ENCODE data around the gene SDSL. TPM values are rescaled to one million over a fixed set of nuclear protein-coding genes. Genes with fewer than 3 reads are reported as not detected.

SDSL gene
- total RNA-seq, 1 donor from 2014 or later: 14.5 TPM

GRCh38 chr12:113420996-113421595 is 1.1 kb upstream of the SDSL start:
- no peak for TF ChIP-seq CTCF (IDR thresholded peaks at IDR 0.05; ENCODE audit: insufficient read depth, low read length, poor library complexity, severe bottlenecking)
- Histone ChIP-seq H3K4me3 (ENCODE audit: low read depth, low read length) (no peak overlapping the region), H3K27me3 (ENCODE audit: control insufficient read depth, insufficient read depth, low read length) (no peaks in the 10 kb centered on the region), H3K36me3 (ENCODE audit: control insufficient read depth, insufficient read depth, low read length) (no peaks in the 10 kb centered on the region)
- no peak for DNase-seq (ENCODE audit: low read depth)

GRCh38 chr12:113422886-113423669 is 898 bp downstream of the SDSL start:
- Histone ChIP-seq H3K27me3 (ENCODE audit: control insufficient read depth, insufficient read depth, low read length) (no peaks in the 10 kb centered on the region), H3K36me3 (ENCODE audit: control insufficient read depth, insufficient read depth, low read length) (no peaks in the 10 kb centered on the region), H3K4me3 (ENCODE audit: low read depth, low read length) (peak overlapping the region; percentile 62)
- DNase-seq (ENCODE audit: low read depth): no peak
- TF ChIP-seq CTCF (IDR thresholded peaks at IDR 0.05; ENCODE audit: insufficient read depth, low read length, poor library complexity, severe bottlenecking): no peak

- TF ChIP-seq CTCF (IDR thresholded peaks at IDR 0.05; ENCODE audit: insufficient read depth, low read length, poor library complexity, severe bottlenecking): no peak
- H3K36me3 ChIP-seq (ENCODE audit: control insufficient read depth, insufficient read depth, low read length): no peaks in the 10 kb centered on the region
- DNase-seq (ENCODE audit: low read depth): no peak
- no peak overlapping the region for H3K4me3 ChIP-seq (ENCODE audit: low read depth, low read length)
- no peaks in the 10 kb centered on the region for H3K27me3 ChIP-seq (ENCODE audit: control insufficient read depth, insufficient read depth, low read length)
Observed at GRCh38 chr12:113424456-113424855, 2.3 kb downstream of the SDSL start.

GRCh38 chr12:113424915-113425823 is 3.0 kb downstream of the SDSL start:
- no peak for DNase-seq (ENCODE audit: low read depth)
- Histone ChIP-seq H3K27me3 (ENCODE audit: control insufficient read depth, insufficient read depth, low read length) (no peaks in the 10 kb centered on the region), H3K4me3 (ENCODE audit: low read depth, low read length) (no peak overlapping the region), H3K36me3 (ENCODE audit: control insufficient read depth, insufficient read depth, low read length) (no peaks in the 10 kb centered on the region)
- TF ChIP-seq CTCF (IDR thresholded peaks at IDR 0.05; ENCODE audit: insufficient read depth, low read length, poor library complexity, severe bottlenecking): peak; percentile 88

- Histone ChIP-seq H3K36me3 (ENCODE audit: control insufficient read depth, insufficient read depth, low read length) (no peaks in the 10 kb centered on the region), H3K4me3 (ENCODE audit: low read depth, low read length) (no peak overlapping the region), H3K27me3 (ENCODE audit: control insufficient read depth, insufficient read depth, low read length) (no peaks in the 10 kb centered on the region)
- DNase-seq (ENCODE audit: low read depth): no peak
- no peak for TF ChIP-seq CTCF (IDR thresholded peaks at IDR 0.05; ENCODE audit: insufficient read depth, low read length, poor library complexity, severe bottlenecking)
Observed at GRCh38 chr12:113425960-113426453, 3.8 kb downstream of the SDSL start.

Data from kidney epithelial cell (primary cell).